Keratinocyte (primary cell): ENCODE results near the gene ARHGAP6. TPM values are rescaled to one million over a fixed set of nuclear protein-coding genes. Genes with fewer than 3 reads are reported as not detected.

ENCODE experiments used
- DNase-seq: peaks from one replicate; pipeline ENCODE4 v3.0.0-alpha.2; 2011; ENCODE audit warnings: low read depth, missing footprints, low spot score
- FAIRE-seq: peaks from 2 replicates; lab custom pipeline; 2011; peaks lifted over from hg19 to GRCh38; lab: Jason Lieb, UNC
- H2AFZ ChIP-seq: 2 replicates; pipeline ENCODE4 v1.6.0; 2012; ENCODE audit warnings: low read length, control low read depth, inconsistent platforms; ENCODE audit not compliant: control insufficient read depth
- H3K27ac ChIP-seq: 2 replicates; pipeline ENCODE4 v1.5.1; 2011; ENCODE audit warnings: low read length; ENCODE audit not compliant: control insufficient read depth, insufficient read depth
- H3K27me3 ChIP-seq: 3 replicates; pipeline ENCODE4 v1.6.0; 2011; ENCODE audit warnings: low read length; ENCODE audit not compliant: control insufficient read depth, insufficient read depth; ENCODE audit errors: extremely low read depth
- H3K36me3 ChIP-seq, 2 experiments: 2 replicates in 1 of 2; 3 replicates in 1 of 2; pipeline ENCODE4 v1.5.1; 2011; ENCODE audit warnings: low read length in 2 of 2, mild to moderate bottlenecking in 1 of 2; ENCODE audit not compliant: control insufficient read depth in 2 of 2, insufficient read depth in 2 of 2; ENCODE audit errors: extremely low read depth in 1 of 2
- H3K4me1 ChIP-seq: 3 replicates; pipeline ENCODE4 v1.5.1; 2011; ENCODE audit warnings: low read length; ENCODE audit not compliant: control insufficient read depth, insufficient read depth; ENCODE audit errors: extremely low read depth
- H3K4me2 ChIP-seq: 3 replicates; pipeline ENCODE4 v1.6.0; 2011; ENCODE audit warnings: low read depth, low read length; ENCODE audit not compliant: control insufficient read depth, insufficient read depth; ENCODE audit errors: extremely low read depth
- H3K4me3 ChIP-seq, 3 experiments: fragments of 200-600 bp in 1 of 3; sonication (generic) in 1 of 3; 2 replicates in 2 of 3; 3 replicates in 1 of 3; pipeline ENCODE4 v1.5.1; 2011 to 2016; ENCODE audit warnings: low read length in 3 of 3, mild to moderate bottlenecking in 3 of 3, control low read depth in 2 of 3, inconsistent platforms in 1 of 3, low read depth in 1 of 3, mixed read lengths in 1 of 3, mixed run types in 1 of 3, moderate library complexity in 1 of 3; ENCODE audit not compliant: control insufficient read depth in 2 of 3, insufficient read depth in 2 of 3; ENCODE audit errors: extremely low read depth in 1 of 3
- H3K79me2 ChIP-seq: 2 replicates; pipeline ENCODE4 v1.6.0; 2012; ENCODE audit warnings: low read length; ENCODE audit not compliant: control insufficient read depth, insufficient read depth
- H3K9ac ChIP-seq: 3 replicates; pipeline ENCODE4 v1.6.0; 2011; ENCODE audit warnings: low read length; ENCODE audit not compliant: control insufficient read depth, insufficient read depth; ENCODE audit errors: extremely low read depth
- H3K9me1 ChIP-seq: 3 replicates; pipeline ENCODE4 v1.6.0; 2011; ENCODE audit warnings: low read length; ENCODE audit not compliant: control insufficient read depth, insufficient read depth; ENCODE audit errors: extremely low read depth
- H3K9me3 ChIP-seq: 2 replicates; pipeline ENCODE4 v1.5.1; 2012; ENCODE audit warnings: low read depth, low read length; ENCODE audit not compliant: control insufficient read depth
- H4K20me1 ChIP-seq: 3 replicates; pipeline ENCODE4 v1.6.0; 2011; ENCODE audit warnings: low read length; ENCODE audit not compliant: control insufficient read depth, insufficient read depth; ENCODE audit errors: extremely low read depth
- EZH2 ChIP-seq: IDR thresholded peaks from one replicate; pipeline ENCODE4 v1.6.1; 2012; ENCODE audit warnings: inconsistent platforms, mild to moderate bottlenecking, low read length, moderate library complexity
- dilution Hi-C: fragments of 300-500 bp; cut with MboI; formaldehyde crosslinking; loops from one replicate; pipeline ENCODE4 v1.7.0; 2020; ENCODE audit warnings: low sequenced_read_pairs; ENCODE audit not compliant: extremely low pct_ligation_motif_present
- polyA plus RNA-seq, 5 experiments: library from polyadenylated mRNA; depleted of rRNA in 3 of 5; stranded (reverse) in 3 of 5; stranded (forward) in 1 of 5; unstranded in 1 of 5; fragments of >200 nt; gene quantifications; 1 replicate in 1 of 5; 2 replicates in 3 of 5; 3 replicates in 1 of 5; pipeline versions ENCODE4 v1.2.1 to v1.2.3, GENCODE V29; 2011 to 2012; ENCODE audit warnings: missing spikeins in 2 of 5, low read depth in 1 of 5, low replicate concordance in 1 of 5
- TF ChIP-seq, protein P1 (sequence below), 3 experiments: IDR thresholded peaks in 1 of 3; conservative IDR thresholded peaks in 1 of 3; optimal IDR thresholded peaks in 1 of 3; 2 replicates in 2 of 3; 3 replicates in 1 of 3; pipeline versions ENCODE3 to v1.5.1; 2011; ENCODE audit warnings: low read length in 3 of 3, mild to moderate bottlenecking in 3 of 3, moderate library complexity in 2 of 3, control low read depth in 1 of 3, inconsistent platforms in 1 of 3; ENCODE audit not compliant: insufficient read depth in 2 of 3; ENCODE audit errors: extremely low read depth in 1 of 3

ARHGAP6 gene
- polyA plus RNA-seq, 1 donor (not counting 4 experiments of a cell fraction or from before 2014, with no cell fraction given) = 0.01 TPM

DNA sequence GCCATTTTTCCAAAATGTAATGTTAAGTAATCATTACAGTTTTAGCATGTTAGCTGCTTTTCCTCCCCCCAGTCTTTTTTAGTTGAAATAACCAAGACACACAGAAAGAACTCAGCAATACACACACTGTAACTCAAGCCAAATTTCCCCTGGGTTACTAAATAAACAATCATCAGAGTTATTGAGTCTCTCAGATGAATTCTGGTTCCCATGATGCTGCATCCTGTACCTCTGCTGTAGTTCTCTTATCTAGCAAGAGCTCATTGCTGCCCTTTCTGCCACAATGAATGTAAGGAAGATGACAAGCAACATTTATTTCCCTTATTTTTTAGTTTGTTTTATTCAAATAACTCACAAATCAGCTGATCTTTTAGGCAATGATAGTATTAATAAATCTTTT is 185.1 kb downstream of the ARHGAP6 start:
- Histone ChIP-seq H3K79me2 (no peaks in the 10 kb centered on the region), H3K9me3 (no peaks in the 10 kb centered on the region), H3K9ac (no peak overlapping the region), H3K4me2 (no peak overlapping the region), H3K27ac (no peak overlapping the region), H3K36me3 (no peaks in the 10 kb centered on the region), H3K27me3 (no peaks in the 10 kb centered on the region), H3K9me1 (no peaks in the 10 kb centered on the region), H2AFZ (no peak overlapping the region), H4K20me1 (no peaks in the 10 kb centered on the region), H3K4me1 (no peaks in the 10 kb centered on the region), H3K4me3 (no peak overlapping the region)
- dilution Hi-C loops = no loop called here
- TF ChIP-seq, protein P1, sequence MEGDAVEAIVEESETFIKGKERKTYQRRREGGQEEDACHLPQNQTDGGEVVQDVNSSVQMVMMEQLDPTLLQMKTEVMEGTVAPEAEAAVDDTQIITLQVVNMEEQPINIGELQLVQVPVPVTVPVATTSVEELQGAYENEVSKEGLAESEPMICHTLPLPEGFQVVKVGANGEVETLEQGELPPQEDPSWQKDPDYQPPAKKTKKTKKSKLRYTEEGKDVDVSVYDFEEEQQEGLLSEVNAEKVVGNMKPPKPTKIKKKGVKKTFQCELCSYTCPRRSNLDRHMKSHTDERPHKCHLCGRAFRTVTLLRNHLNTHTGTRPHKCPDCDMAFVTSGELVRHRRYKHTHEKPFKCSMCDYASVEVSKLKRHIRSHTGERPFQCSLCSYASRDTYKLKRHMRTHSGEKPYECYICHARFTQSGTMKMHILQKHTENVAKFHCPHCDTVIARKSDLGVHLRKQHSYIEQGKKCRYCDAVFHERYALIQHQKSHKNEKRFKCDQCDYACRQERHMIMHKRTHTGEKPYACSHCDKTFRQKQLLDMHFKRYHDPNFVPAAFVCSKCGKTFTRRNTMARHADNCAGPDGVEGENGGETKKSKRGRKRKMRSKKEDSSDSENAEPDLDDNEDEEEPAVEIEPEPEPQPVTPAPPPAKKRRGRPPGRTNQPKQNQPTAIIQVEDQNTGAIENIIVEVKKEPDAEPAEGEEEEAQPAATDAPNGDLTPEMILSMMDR (optimal IDR thresholded peaks at IDR 0.05 in 1 of 3, IDR thresholded peaks at IDR 0.05 in 1 of 3, conservative IDR thresholded peaks at IDR 0.05 in 1 of 3; ENCODE audit: extremely low read depth in 1 of 3, insufficient read depth in 2 of 3, low read length in 3 of 3) = no peak
- TF ChIP-seq EZH2 = no peak
- no peak for DNase-seq
- FAIRE-seq = no peak

DNA sequence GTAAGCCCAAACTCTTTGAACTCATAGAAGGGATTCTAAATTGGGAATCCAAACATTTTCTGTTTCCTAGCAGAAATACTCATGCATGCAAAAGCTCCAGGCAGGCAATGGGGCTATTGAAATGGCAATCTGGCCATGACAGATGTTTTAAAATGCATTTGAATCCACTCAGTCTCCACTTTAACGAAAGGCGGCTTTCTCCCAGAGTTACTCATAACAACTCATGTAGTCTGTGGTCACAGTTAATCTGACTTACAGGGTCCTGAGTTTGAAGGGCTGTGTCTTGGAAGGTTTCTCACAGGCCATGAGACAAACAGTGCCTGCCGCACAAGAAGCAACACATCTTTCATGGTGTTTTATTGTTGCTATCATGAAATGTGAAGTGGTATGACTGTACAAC is 186.8 kb downstream of the ARHGAP6 start:
- Histone ChIP-seq H3K27ac (no peak overlapping the region), H3K4me3 (no peak overlapping the region), H3K4me2 (no peak overlapping the region), H2AFZ (no peak overlapping the region), H3K27me3 (no peaks in the 10 kb centered on the region), H3K4me1 (no peaks in the 10 kb centered on the region), H3K79me2 (no peaks in the 10 kb centered on the region), H3K9me3 (no peaks in the 10 kb centered on the region), H3K9ac (no peak overlapping the region), H3K9me1 (no peaks in the 10 kb centered on the region), H3K36me3 (no peaks in the 10 kb centered on the region), H4K20me1 (no peaks in the 10 kb centered on the region)
- no peak for TF ChIP-seq EZH2
- TF ChIP-seq, protein P1 (optimal IDR thresholded peaks at IDR 0.05 in 1 of 3, IDR thresholded peaks at IDR 0.05 in 1 of 3, conservative IDR thresholded peaks at IDR 0.05 in 1 of 3; ENCODE audit: extremely low read depth in 1 of 3, insufficient read depth in 2 of 3, low read length in 3 of 3) = no peak
- DNase-seq (no peak), FAIRE-seq (no peak)
- dilution Hi-C loops = no loop called here
